Hematopoietic multipotent progenitor cell treated with erythropoietin and hydrocortisone succinate and interleukin-3 and kit ligand, for 8 days (in vitro differentiated cells): Measurements from ENCODE around the gene CHMP1A.

Experiments used
- DNase-seq: peaks from one replicate; pipeline ENCODE4 v3.0.0-alpha.2; 2015

Gene CHMP1A

GRCh38 chr16:89602952-89603590, 54.4 kb downstream of the CHMP1A start:
- DNase-seq: no peak

DNA sequence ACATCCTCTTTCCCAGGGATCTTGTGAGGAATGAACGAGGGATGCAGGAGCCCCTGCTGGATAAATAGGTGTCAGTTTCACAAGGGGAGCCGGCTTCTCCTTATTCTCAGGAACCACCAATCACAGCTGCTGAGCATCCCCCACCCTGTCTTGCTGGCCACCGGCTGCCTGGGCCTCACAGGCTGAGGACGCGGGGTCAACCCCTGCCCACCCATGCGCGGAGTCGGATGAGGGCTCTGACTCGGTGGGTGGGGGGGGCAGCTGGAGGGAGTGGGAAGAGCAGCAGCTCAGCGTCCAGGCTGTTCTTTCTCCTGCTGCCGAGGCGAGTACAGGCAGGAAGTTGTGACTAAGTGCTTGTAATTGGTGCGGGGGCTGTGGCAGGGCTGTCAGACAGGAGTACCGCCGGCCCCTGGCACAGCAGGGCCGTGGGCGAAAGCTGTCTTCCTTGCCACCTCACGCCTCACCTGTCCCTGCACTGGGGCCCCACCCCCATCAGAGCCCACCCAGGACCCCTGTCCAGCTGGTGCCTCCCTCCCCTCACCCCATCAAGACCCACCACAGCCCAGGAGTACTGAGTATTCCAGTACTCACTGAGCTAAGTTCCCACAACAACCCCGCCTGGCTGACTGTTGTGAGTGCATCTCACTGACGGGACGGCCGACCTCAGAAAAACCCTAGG, 55.1 kb downstream of the CHMP1A start:
- DNase-seq: no peak

GRCh38 chr16:89601906-89602272, 55.6 kb downstream of the CHMP1A start:
- no peak for DNase-seq

- no peak for DNase-seq
Observed at GRCh38 chr16:89600956-89601355, 56.6 kb downstream of the CHMP1A start.

GRCh38 chr16:89600427-89600826, 57.1 kb downstream of the CHMP1A start:
- DNase-seq: no peak

DNA sequence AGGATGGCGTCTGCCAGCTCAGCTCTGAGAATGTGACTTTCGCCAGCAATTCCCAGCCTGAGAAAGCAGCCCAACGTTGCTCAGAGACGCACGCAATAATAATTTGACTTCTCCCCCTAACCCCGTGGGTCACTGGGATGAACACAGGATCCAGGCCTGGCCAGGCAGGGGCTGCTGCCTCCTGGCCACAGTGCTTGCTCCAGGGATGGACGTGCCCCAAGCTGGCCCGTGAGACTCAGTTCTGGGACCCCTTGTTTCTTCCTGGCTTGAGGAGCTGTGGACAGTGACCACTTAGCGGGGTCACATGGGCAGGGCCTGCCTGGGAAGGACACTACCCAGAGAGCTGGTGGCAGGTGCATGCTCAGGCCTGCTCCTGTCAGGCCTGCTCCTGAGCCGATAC, 57.6 kb downstream of the CHMP1A start:
- no peak for DNase-seq

DNA sequence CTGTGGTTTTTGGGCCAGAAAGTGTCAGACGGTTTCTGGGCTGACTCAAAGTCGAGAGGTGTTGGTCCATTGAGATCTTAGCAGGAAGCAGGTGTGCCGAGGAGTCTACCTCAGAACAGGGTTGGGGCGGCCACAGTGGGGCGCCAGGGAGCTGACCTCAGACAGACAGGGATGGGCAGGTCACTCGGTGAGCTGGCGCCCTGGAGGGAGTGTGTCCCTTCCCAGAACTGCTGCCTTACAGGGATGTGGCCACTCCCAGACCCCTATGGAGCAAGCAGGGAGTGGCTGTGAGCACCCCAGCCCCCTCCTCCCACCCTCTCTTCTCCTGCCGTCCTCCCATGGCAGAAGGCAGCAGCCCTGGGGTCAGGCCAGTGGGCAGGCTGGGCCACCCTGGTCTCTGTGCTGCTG, 58.1 kb downstream of the CHMP1A start:
- DNase-seq: peak; percentile 32

DNA sequence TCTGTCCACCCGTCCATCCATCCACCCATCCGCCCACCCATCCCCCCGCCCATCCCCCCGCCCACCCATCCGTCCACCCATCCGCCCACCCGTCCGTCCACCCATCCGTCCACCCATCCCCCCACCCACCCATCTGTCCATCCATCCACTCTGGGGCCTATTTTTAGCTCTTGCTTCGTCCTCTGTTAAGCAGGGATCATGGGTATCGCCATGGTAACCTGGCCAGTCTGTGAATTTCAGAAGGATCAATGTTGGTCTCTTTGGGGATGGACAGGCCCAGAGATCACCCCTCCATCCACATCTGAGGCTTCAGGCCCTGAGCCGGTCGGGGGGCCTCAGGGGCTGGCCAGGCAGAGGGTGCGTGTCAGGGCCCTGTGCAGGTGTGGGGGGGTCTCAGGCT, 59.3 kb downstream of the CHMP1A start:
- peak; percentile 23 for DNase-seq

- no peak for DNase-seq
Observed at GRCh38 chr16:89596957-89597649, 60.4 kb downstream of the CHMP1A start.

DNA sequence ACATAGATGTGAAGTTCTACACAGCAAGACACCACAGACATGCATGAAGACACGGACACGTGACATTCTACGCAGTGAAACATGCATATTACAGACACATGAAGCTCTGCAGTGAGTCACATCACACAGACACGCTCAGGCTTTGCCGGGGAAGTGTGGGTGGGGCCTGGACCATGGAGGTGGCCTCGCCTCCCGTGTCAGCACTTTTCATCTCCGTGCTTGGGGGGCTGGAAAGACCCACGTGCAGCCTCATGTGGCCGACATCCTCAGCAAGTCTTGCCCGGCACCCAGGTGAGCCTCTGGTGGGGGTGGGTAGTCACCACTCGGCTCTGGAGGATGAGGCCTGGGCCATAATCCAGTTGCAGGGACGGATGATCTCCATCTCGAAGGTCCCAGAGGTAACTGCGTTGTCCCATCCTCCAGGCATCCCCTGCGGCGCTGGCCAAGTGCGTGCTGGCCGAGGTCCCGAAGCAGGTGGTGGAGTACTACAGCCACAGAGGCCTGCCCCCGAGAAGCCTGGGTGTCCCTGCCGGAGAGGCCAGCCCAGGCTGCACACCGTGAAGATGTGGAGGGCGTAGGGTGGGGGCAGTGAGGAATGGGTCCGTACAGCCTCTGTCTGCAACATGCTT, 61.3 kb downstream of the CHMP1A start:
- no peak for DNase-seq

GRCh38 chr16:89595330-89596060, 62.0 kb downstream of the CHMP1A start:
- DNase-seq: no peak
